MV-4-11 (cell line): ENCODE data around the gene MVP.
"Not testable (repeated sequence)": the region's sequence is repeated elsewhere in the genome, so short reads cannot be mapped to it uniquely, and the experiment has no call there.

ENCODE experiments used
- DNase-seq: peaks from one replicate; lab custom pipeline; 2025; lab: John Stamatoyannopoulos, UW

The MVP gene

GRCh38 chr16:29843931-29844330 lies 23.7 kb downstream of the MVP start:
- DNase-seq, result no peak

- no peak for DNase-seq
These were observed 24.5 kb downstream of the MVP start for GRCh38 chr16:29844575-29845331.

- DNase-seq, result no peak
These were observed 25.4 kb downstream of the MVP start for GRCh38 chr16:29845656-29846055.

GRCh38 chr16:29848420-29849297 lies 28.4 kb downstream of the MVP start:
- DNase-seq, result peak; percentile 57

GRCh38 chr16:29849505-29849904 lies 29.2 kb downstream of the MVP start:
- no peak for DNase-seq

- no peak for DNase-seq
These were observed 30.7 kb downstream of the MVP start for GRCh38 chr16:29850998-29851397.

GRCh38 chr16:29852654-29853053 lies 32.4 kb downstream of the MVP start:
- no peak for DNase-seq

- DNase-seq, result no peak
These were observed 34.3 kb downstream of the MVP start for GRCh38 chr16:29854520-29855100.

GRCh38 chr16:29857133-29857760 lies 37.0 kb downstream of the MVP start:
- no peak for DNase-seq

- no peak for DNase-seq
These were observed 38.0 kb downstream of the MVP start for GRCh38 chr16:29858149-29858849.

GRCh38 chr16:29858974-29859373 lies 38.7 kb downstream of the MVP start:
- no peak for DNase-seq

- DNase-seq, result no peak
These were observed 40.0 kb downstream of the MVP start for GRCh38 chr16:29860218-29860617.

GRCh38 chr16:29862383-29862883 lies 42.2 kb downstream of the MVP start:
- DNase-seq, result no peak

GRCh38 chr16:29862884-29863668 lies 42.8 kb downstream of the MVP start, which contains the start of gene CDIPT:
Gene CDIPT, minus strand, starts transcription at chr16:29863226. Its CDS starts 369 bp downstream, at chr16:29862857.
- peak; percentile 95 for DNase-seq

GRCh38 chr16:29863669-29863984 lies 43.4 kb downstream of the MVP start:
- DNase-seq, result no peak

- DNase-seq, result no peak
These were observed 43.9 kb downstream of the MVP start for GRCh38 chr16:29864205-29864604.

GRCh38 chr16:29868396-29869009 lies 48.2 kb downstream of the MVP start:
- DNase-seq, result no peak

- not testable (repeated sequence) for DNase-seq
These were observed 48.8 kb downstream of the MVP start for GRCh38 chr16:29869067-29869466.

GRCh38 chr16:29871822-29872546 lies 51.7 kb downstream of the MVP start:
- DNase-seq, result no peak

GRCh38 chr16:29873319-29873718 lies 53.1 kb downstream of the MVP start:
- no peak for DNase-seq
